ENCODE data around the gene CFAP119. TPM values are rescaled to one million over a fixed set of nuclear protein-coding genes. Genes with fewer than 3 reads are reported as not detected.

CFAP119 gene
- total and polyA plus RNA-seq, 9 of the 15 experiments (the other 6 are each of a cell fraction or from before 2014, with no cell fraction given), result 5.5 to 33.7 (median 9.6) TPM

DNA sequence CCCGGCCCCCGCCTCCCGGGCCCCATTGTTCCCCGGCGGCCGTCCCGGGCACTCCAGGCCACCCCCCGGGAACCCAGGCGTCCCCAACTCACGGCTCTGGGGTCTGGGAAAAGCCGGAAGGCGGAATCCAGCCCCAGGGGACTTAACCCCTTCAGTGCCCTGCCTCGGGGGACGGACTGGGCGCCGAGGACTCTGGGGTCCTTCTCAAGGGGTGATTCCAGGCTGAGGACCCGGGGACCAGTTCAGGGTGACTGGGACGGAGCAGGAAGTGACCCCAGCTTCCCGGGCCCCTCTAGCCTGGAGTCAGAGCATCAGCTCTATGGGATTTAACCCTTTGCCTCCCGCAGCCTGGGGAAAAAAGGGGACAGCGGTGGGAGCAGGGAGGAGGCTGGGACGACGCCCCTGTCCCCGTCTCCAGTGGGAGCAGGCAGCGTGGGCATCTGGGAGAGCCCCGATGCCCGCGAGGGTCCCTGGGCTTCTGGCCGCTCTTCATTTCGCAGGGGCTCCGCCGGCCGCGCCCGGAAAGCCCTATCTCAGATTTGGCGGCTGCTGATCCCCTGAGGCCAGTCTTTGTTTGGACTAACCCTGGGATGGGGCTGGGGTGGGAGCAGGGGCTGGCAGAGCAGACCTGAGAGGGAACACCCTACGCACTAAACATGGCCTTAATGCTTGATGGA lies 25.2 kb upstream of the CFAP119 start, which contains the start of gene ZNF629 (continued):
- no peak for TF ChIP-seq SRF (CRISPR knock-in tag; IDR thresholded peaks at IDR 0.05)
- TF ChIP-seq PML (IDR thresholded peaks at IDR 0.05; ENCODE audit: low read length), result peak; percentile 56; the same call in 1 of the 2 replicates
- TF ChIP-seq HMGN3 (IDR thresholded peaks at IDR 0.05; ENCODE audit: borderline replicate concordance, extremely low read depth, insufficient read length, low read depth, low read length), result peak; percentile 41
- peak; percentile 85; the same call in 1 of the 2 replicates for TF ChIP-seq MTA3 (IDR thresholded peaks at IDR 0.05; ENCODE audit: borderline replicate concordance)
- TF ChIP-seq, protein P1, sequence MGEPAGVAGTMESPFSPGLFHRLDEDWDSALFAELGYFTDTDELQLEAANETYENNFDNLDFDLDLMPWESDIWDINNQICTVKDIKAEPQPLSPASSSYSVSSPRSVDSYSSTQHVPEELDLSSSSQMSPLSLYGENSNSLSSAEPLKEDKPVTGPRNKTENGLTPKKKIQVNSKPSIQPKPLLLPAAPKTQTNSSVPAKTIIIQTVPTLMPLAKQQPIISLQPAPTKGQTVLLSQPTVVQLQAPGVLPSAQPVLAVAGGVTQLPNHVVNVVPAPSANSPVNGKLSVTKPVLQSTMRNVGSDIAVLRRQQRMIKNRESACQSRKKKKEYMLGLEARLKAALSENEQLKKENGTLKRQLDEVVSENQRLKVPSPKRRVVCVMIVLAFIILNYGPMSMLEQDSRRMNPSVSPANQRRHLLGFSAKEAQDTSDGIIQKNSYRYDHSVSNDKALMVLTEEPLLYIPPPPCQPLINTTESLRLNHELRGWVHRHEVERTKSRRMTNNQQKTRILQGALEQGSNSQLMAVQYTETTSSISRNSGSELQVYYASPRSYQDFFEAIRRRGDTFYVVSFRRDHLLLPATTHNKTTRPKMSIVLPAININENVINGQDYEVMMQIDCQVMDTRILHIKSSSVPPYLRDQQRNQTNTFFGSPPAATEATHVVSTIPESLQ (CRISPR knock-in tag; IDR thresholded peaks at IDR 0.05), result 0 out of 2 replicates have a peak, but pooled peaks have one; percentile 29
- 0 out of 2 replicates have a peak, but pooled peaks have one; percentile 53 for TF ChIP-seq GTF2A2 (tag; IDR thresholded peaks at IDR 0.05)
- TF ChIP-seq, protein P2, sequence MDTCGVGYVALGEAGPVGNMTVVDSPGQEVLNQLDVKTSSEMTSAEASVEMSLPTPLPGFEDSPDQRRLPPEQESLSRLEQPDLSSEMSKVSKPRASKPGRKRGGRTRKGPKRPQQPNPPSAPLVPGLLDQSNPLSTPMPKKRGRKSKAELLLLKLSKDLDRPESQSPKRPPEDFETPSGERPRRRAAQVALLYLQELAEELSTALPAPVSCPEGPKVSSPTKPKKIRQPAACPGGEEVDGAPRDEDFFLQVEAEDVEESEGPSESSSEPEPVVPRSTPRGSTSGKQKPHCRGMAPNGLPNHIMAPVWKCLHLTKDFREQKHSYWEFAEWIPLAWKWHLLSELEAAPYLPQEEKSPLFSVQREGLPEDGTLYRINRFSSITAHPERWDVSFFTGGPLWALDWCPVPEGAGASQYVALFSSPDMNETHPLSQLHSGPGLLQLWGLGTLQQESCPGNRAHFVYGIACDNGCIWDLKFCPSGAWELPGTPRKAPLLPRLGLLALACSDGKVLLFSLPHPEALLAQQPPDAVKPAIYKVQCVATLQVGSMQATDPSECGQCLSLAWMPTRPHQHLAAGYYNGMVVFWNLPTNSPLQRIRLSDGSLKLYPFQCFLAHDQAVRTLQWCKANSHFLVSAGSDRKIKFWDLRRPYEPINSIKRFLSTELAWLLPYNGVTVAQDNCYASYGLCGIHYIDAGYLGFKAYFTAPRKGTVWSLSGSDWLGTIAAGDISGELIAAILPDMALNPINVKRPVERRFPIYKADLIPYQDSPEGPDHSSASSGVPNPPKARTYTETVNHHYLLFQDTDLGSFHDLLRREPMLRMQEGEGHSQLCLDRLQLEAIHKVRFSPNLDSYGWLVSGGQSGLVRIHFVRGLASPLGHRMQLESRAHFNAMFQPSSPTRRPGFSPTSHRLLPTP (IDR thresholded peaks at IDR 0.05; ENCODE audit: borderline replicate concordance, extremely low read depth, insufficient read length), result no peak
- TF ChIP-seq ZBTB17 (CRISPR knock-in tag; IDR thresholded peaks at IDR 0.05), result 0 out of 2 replicates have a peak, but pooled peaks have one; percentile 52
- TF ChIP-seq TEAD2 (tag; IDR thresholded peaks at IDR 0.05), result no peak
- TF ChIP-seq TARDBP (IDR thresholded peaks at IDR 0.05), result no peak
- TF ChIP-seq RBBP5 (IDR thresholded peaks at IDR 0.05; ENCODE audit: borderline replicate concordance, insufficient read depth, low read length, poor library complexity, severe bottlenecking), result peak; percentile 55
- no peak for TF ChIP-seq RUNX1 (IDR thresholded peaks at IDR 0.05; ENCODE audit: low read depth)
- TF ChIP-seq, protein P3, sequence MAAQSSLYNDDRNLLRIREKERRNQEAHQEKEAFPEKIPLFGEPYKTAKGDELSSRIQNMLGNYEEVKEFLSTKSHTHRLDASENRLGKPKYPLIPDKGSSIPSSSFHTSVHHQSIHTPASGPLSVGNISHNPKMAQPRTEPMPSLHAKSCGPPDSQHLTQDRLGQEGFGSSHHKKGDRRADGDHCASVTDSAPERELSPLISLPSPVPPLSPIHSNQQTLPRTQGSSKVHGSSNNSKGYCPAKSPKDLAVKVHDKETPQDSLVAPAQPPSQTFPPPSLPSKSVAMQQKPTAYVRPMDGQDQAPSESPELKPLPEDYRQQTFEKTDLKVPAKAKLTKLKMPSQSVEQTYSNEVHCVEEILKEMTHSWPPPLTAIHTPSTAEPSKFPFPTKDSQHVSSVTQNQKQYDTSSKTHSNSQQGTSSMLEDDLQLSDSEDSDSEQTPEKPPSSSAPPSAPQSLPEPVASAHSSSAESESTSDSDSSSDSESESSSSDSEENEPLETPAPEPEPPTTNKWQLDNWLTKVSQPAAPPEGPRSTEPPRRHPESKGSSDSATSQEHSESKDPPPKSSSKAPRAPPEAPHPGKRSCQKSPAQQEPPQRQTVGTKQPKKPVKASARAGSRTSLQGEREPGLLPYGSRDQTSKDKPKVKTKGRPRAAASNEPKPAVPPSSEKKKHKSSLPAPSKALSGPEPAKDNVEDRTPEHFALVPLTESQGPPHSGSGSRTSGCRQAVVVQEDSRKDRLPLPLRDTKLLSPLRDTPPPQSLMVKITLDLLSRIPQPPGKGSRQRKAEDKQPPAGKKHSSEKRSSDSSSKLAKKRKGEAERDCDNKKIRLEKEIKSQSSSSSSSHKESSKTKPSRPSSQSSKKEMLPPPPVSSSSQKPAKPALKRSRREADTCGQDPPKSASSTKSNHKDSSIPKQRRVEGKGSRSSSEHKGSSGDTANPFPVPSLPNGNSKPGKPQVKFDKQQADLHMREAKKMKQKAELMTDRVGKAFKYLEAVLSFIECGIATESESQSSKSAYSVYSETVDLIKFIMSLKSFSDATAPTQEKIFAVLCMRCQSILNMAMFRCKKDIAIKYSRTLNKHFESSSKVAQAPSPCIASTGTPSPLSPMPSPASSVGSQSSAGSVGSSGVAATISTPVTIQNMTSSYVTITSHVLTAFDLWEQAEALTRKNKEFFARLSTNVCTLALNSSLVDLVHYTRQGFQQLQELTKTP (IDR thresholded peaks at IDR 0.05; ENCODE audit: low read depth in 1 of 2, partially characterized antibody in 2 of 2), result peak in 1 of 2 experiments; percentile 59

All from K562 (cell line).